ENCODE measurements around the gene IPCEF1.

DNA sequence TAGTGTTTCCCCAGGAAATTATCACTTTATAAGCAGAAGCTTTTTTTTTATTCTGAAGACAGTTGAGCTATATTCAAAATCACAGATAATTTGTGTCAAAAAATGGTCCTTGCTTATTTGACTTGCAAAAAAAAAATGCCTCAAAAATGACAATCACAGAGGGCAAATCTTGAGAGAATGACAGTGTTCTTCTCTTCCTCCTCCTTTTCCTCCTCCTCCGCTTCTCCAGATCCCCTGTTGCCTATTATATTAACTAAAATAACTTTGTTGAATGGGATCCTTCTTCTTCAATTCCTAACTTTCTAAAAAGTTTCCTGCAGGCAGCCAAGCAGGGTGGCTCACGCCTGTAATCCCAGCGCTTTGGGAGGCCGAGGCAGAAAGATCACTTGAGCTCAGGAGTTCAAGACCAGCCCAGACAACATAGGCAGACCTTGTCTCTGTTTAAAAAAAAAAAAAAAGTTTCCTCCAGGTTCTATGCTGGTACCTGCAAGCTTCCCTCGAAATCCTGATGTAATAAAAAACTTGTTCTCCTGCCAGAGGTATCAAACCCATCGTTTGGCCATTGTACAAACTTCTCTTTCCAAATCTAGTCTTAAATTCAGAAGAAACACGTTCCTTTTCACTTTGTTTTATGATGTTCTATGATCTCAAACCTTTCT, 128.6 kb downstream of the IPCEF1 start:
- TF ChIP-seq, protein P1, sequence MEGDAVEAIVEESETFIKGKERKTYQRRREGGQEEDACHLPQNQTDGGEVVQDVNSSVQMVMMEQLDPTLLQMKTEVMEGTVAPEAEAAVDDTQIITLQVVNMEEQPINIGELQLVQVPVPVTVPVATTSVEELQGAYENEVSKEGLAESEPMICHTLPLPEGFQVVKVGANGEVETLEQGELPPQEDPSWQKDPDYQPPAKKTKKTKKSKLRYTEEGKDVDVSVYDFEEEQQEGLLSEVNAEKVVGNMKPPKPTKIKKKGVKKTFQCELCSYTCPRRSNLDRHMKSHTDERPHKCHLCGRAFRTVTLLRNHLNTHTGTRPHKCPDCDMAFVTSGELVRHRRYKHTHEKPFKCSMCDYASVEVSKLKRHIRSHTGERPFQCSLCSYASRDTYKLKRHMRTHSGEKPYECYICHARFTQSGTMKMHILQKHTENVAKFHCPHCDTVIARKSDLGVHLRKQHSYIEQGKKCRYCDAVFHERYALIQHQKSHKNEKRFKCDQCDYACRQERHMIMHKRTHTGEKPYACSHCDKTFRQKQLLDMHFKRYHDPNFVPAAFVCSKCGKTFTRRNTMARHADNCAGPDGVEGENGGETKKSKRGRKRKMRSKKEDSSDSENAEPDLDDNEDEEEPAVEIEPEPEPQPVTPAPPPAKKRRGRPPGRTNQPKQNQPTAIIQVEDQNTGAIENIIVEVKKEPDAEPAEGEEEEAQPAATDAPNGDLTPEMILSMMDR (IDR thresholded peaks at IDR 0.05), result no peak
- TF ChIP-seq POLR2A (IDR thresholded peaks at IDR 0.05), result no peak
